Measurements from ENCODE around the gene ALKBH2. TPM values are rescaled to one million over a fixed set of nuclear protein-coding genes. Genes with fewer than 3 reads are reported as not detected.

Gene ALKBH2
- 17.7 TPM for polyA plus RNA-seq (2013, experiment 1 of 2; ENCODE audit: insufficient read length)
- 13.6 TPM for polyA plus RNA-seq (2013, experiment 2 of 2; ENCODE audit: insufficient read length)

GRCh38 chr12:109093022-109093918 lies at the start of gene ALKBH2:
Gene ALKBH2, minus strand, starts transcription at chr12:109093472. Its CDS starts 686 bp downstream, at chr12:109092786.
- peak; percentile 91 for DNase-seq

- no peak for DNase-seq
These were observed 47.3 kb upstream of the ALKBH2 start for GRCh38 chr12:109140560-109140959.

GRCh38 chr12:109139791-109140190 lies 46.5 kb upstream of the ALKBH2 start:
- no peak for DNase-seq

- no peak for DNase-seq
These were observed 46.1 kb upstream of the ALKBH2 start for GRCh38 chr12:109139360-109139759.

GRCh38 chr12:109137055-109137454 lies 43.8 kb upstream of the ALKBH2 start:
- no peak for DNase-seq

- peak; percentile 25 for DNase-seq
These were observed 41.1 kb upstream of the ALKBH2 start for GRCh38 chr12:109134186-109134917.

GRCh38 chr12:109131154-109132050 lies 38.1 kb upstream of the ALKBH2 start:
- no peak for DNase-seq

- no peak for DNase-seq
These were observed 37.3 kb upstream of the ALKBH2 start for GRCh38 chr12:109130297-109131153.

GRCh38 chr12:109127533-109128242 lies 34.4 kb upstream of the ALKBH2 start:
- DNase-seq: no peak

- no peak for DNase-seq
These were observed 33.5 kb upstream of the ALKBH2 start for GRCh38 chr12:109126784-109127183.

GRCh38 chr12:109125791-109126190 lies 32.5 kb upstream of the ALKBH2 start:
- DNase-seq: no peak

- DNase-seq: no peak
These were observed 31.8 kb upstream of the ALKBH2 start for GRCh38 chr12:109124878-109125648.

GRCh38 chr12:109121346-109121880 lies 28.1 kb upstream of the ALKBH2 start:
- DNase-seq: no peak

GRCh38 chr12:109120557-109120956 lies 27.3 kb upstream of the ALKBH2 start:
- DNase-seq: no peak

GRCh38 chr12:109120095-109120494 lies 26.8 kb upstream of the ALKBH2 start:
- DNase-seq: no peak

- DNase-seq: no peak
These were observed 23.3 kb upstream of the ALKBH2 start for GRCh38 chr12:109116611-109116949.

GRCh38 chr12:109115758-109116610 lies 22.7 kb upstream of the ALKBH2 start, which contains the start of gene ACACB:
Gene ACACB, plus strand, starts transcription at chr12:109116587. Its CDS starts 22,819 bp downstream, at chr12:109139406.
- no peak for DNase-seq

- DNase-seq: no peak
These were observed 22.1 kb upstream of the ALKBH2 start for GRCh38 chr12:109115404-109115757.

GRCh38 chr12:109114644-109115043 lies 21.4 kb upstream of the ALKBH2 start:
- DNase-seq: no peak
